Measurements from ENCODE around the gene DPEP1.

DPEP1 gene

DNA sequence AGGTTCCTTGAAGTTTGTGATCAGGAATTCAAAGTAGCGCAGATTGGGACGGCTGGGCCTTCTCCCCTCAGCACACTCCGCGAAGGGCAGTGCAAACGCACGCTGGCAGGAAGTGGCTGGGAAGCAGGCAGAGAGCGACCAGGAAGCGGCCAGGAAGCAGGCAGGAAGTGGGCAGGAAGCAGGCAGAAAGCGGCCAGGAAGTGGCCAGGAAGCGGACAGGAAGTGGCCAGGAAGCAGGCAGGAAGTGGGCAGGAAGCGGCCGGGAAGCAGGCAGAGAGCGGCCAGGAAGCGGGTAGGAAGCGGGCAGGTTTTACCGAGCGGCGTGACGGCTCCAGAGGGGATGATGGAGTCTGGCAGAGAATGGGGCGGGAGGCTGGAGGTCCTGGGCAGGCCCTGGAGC is 3.2 kb downstream of the DPEP1 start:
- Histone ChIP-seq H3K4me1 (ENCODE audit: control insufficient read depth, insufficient read depth, low read length) (peaks cover 7% of the 10 kb centered on the region), H3K4me3 (ENCODE audit: low read length) (no peak overlapping the region)

DNA sequence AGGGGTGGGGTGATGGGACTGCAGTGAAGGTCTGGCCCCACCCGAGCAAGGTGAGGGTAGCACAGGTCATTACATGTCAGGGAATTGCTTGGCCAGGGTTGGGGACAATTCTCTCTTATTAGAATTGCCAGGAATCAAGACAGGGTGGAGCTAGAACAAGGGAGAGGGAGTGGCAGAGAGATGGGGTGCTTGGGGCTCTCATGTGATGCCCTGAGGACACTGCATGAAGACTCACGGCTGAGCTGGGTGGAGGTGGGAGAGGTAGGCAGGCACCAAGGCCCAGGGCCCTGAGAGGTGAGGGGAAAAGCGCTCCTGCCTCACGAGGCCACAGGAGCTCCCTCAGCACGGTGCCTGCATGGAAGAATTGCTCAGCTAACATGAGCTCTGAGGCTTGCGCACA is 3.6 kb downstream of the DPEP1 start:
- Histone ChIP-seq H3K9me3 (replicated peaks; ENCODE audit: low read length) (no peaks in the 10 kb centered on the region), H3K27me3 (ENCODE audit: control insufficient read depth, insufficient read depth, low read length) (peaks cover 21% of the 10 kb centered on the region), H3K4me3 (ENCODE audit: low read length) (no peak overlapping the region), H3K9ac (ENCODE audit: low read depth, low read length) (no peak overlapping the region), H3K4me2 (ENCODE audit: low read length) (no peak overlapping the region), H3K36me3 (ENCODE audit: insufficient read depth, low read length) (no peaks in the 10 kb centered on the region), H3K4me1 (ENCODE audit: control insufficient read depth, insufficient read depth, low read length) (peaks cover 7% of the 10 kb centered on the region)

More for the DNA sequence above, 3.2 kb downstream of the DPEP1 start:
- Histone ChIP-seq H3K9ac (ENCODE audit: low read depth, low read length) (no peak overlapping the region), H3K27me3 (ENCODE audit: control insufficient read depth, insufficient read depth, low read length) (peaks cover 17% of the 10 kb centered on the region), H3K9me3 (replicated peaks; ENCODE audit: low read length) (no peaks in the 10 kb centered on the region), H3K4me2 (ENCODE audit: low read length) (no peak overlapping the region), H3K36me3 (ENCODE audit: insufficient read depth, low read length) (no peaks in the 10 kb centered on the region)

DNA sequence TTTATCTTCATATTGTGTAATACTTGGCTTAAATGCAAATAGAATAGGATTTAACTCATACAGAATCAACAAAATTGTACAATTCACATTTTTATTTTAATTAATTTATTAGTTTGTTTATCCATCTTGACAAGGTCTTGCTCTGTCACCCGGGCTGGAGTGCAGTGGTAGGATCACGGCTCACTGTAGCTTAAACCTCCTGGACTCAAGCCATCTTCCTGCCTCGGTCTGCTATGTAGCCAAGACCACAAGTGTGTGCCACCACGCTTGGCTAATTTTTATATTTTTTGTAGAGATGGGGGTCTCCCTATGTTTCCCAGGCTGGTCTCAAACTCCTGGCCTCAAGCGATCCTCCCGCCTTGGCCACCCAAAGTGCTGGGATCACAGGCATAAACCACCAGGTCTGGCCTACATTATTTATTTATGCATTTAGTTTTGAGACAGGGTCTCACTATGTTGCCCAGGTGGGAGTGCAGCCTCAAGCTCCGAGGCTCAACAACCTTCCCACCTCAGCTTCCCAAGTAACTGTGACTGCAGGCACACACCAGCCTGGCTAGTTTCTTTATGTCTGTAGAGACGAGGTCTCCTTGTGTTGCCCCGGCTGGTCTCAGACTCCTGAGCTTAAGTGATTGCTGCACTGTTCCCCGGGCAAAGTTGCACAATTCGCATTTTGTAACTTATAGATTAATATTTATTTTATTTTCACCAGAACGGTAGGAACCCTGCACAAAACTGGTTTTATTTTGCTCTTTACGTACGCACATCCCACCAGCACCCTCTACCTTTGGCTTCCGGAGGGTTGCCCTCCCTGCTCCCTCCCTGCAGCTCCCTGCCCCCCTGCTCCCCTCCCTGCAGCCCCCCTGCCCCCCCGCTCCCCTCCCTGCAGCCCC is 4.9 kb downstream of the DPEP1 start:
- Histone ChIP-seq H3K9me3 (replicated peaks; ENCODE audit: low read length) (no peaks in the 10 kb centered on the region), H3K27me3 (ENCODE audit: control insufficient read depth, insufficient read depth, low read length) (peaks cover 30% of the 10 kb centered on the region), H3K4me3 (ENCODE audit: low read length) (no peak overlapping the region), H3K4me2 (ENCODE audit: low read length) (no peak overlapping the region), H3K4me1 (ENCODE audit: control insufficient read depth, insufficient read depth, low read length) (peaks cover 1% of the 10 kb centered on the region), H3K36me3 (ENCODE audit: insufficient read depth, low read length) (no peaks in the 10 kb centered on the region), H3K9ac (ENCODE audit: low read depth, low read length) (no peak overlapping the region)

DNA sequence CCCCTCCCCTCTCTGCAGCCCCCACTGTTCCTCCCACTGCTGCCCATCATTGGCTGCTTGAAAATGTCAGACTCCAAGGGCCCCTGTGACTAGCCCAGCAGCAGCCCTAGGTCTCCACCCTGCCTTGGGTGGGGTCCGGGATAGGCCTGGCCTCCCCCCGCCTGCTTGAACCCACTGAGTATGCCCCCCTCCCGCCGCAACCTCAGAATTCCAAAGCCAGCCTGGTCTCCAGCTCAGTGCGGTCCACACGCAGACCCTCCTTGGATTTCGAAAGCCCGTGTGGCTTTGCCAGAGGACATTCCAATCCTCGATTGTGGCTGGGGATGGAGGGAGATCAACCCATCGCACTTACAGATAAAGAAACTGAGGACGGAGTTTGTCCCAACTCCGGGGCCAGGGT is 6.4 kb downstream of the DPEP1 start:
- H3K9ac ChIP-seq (ENCODE audit: low read depth, low read length) = no peak overlapping the region
- H3K9me3 ChIP-seq (replicated peaks; ENCODE audit: low read length) = no peaks in the 10 kb centered on the region
- H3K4me1 ChIP-seq (ENCODE audit: control insufficient read depth, insufficient read depth, low read length) = no peaks in the 10 kb centered on the region
- no peak overlapping the region for H3K4me3 ChIP-seq (ENCODE audit: low read length)
- peaks cover 43% of the 10 kb centered on the region for H3K27me3 ChIP-seq (ENCODE audit: control insufficient read depth, insufficient read depth, low read length)
- H3K4me2 ChIP-seq (ENCODE audit: low read length) = no peak overlapping the region
- H3K36me3 ChIP-seq (ENCODE audit: insufficient read depth, low read length) = no peaks in the 10 kb centered on the region

DNA sequence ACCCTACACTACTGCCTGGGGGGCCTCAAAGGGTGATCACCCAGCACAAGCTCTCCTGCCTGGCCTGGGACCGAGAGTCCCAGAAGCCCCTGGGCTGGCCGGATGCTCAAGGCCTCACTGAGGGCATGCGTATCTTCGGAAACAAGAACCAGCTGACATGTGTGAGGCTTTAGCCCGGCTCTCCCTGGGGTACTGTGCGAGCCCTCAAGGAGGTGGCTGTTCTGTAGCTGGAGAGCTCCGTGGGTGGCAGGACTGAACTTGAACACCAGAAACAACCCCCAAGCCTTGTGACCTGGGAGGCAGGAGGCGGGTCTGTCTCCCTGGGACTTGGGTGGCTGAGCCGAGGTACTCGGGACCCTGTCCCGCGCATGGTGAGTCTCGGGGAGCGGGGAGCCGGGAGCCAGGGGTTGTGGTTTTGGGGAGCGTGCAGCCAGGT is 7.0 kb downstream of the DPEP1 start:
- no peaks in the 10 kb centered on the region for H3K4me1 ChIP-seq (ENCODE audit: control insufficient read depth, insufficient read depth, low read length)
- H3K36me3 ChIP-seq (ENCODE audit: insufficient read depth, low read length) = no peaks in the 10 kb centered on the region
- H3K9me3 ChIP-seq (replicated peaks; ENCODE audit: low read length) = no peaks in the 10 kb centered on the region
- H3K4me2 ChIP-seq (ENCODE audit: low read length) = no peak overlapping the region
- no peak overlapping the region for H3K9ac ChIP-seq (ENCODE audit: low read depth, low read length)
- peaks cover 49% of the 10 kb centered on the region for H3K27me3 ChIP-seq (ENCODE audit: control insufficient read depth, insufficient read depth, low read length)
- H3K4me3 ChIP-seq (ENCODE audit: low read length) = no peak overlapping the region

DNA sequence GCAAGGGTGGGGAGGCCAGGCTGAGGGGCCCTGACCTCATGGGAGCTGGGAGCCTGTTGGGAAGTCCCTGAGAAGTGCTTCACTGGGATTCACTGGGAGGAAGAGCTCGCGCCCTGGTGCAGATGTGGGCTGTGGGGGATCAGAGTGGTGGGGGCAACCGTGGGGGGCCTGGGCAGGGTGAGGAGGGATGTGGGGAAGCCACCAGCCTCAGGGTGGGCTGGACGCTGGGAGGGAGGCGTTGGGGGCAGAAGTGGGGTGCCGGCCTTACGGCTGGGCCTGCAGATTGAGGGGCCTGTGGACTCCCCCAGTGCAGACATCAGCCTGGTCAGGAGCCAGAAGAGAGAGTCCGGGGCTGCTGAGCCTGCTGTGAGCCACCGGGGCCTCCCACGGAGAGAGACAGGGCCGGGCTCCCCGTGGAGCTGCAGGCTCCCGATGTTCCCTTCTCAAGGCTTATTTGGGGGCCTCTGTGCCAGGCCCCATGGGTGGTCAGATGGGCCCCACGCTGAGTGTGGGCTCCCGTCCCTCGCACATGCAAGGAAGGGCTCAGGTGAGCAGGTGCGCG is 7.8 kb downstream of the DPEP1 start:
- no peak overlapping the region for H3K4me3 ChIP-seq (ENCODE audit: low read length)
- no peaks in the 10 kb centered on the region for H3K9me3 ChIP-seq (replicated peaks; ENCODE audit: low read length)
- no peak overlapping the region for H3K4me2 ChIP-seq (ENCODE audit: low read length)
- peaks cover 52% of the 10 kb centered on the region for H3K27me3 ChIP-seq (ENCODE audit: control insufficient read depth, insufficient read depth, low read length)
- no peak overlapping the region for H3K9ac ChIP-seq (ENCODE audit: low read depth, low read length)
- no peaks in the 10 kb centered on the region for H3K4me1 ChIP-seq (ENCODE audit: control insufficient read depth, insufficient read depth, low read length)
- H3K36me3 ChIP-seq (ENCODE audit: insufficient read depth, low read length) = no peaks in the 10 kb centered on the region

DNA sequence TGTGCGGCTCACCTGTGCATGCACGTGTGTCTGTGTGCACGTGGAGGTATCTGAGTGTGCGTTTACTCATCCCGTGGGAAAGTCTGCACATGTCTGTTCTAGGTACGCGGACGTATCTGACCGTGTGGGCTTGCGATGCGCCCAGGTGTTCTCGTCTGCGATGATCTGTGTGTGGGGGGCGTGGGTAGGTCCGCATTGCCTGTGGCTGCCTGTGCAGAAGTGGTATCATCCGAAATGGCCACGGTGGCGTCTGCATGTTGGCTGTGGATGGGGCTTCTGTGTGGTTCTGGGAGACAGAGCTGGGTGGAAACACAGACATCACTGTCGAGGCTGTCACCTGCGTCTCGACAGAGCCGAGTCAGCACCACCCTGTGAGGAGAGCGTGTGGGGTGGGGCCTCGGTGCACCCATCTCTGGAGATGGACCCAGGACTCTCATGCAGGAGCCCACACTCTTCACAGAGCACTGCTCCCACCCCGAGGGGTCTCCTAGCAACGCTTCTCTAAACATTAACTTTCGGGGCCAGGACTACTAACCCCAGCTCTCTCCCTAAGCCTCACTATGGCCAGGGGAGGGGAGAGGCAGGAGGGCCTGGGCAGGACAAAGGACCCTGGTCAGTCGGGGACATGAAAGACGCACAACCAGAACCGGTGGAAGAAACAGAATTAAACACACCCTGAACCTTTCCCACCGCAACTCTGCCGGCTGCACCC is 8.4 kb downstream of the DPEP1 start:
- Histone ChIP-seq H3K4me2 (ENCODE audit: low read length) (no peak overlapping the region), H3K4me1 (ENCODE audit: control insufficient read depth, insufficient read depth, low read length) (no peaks in the 10 kb centered on the region), H3K27me3 (ENCODE audit: control insufficient read depth, insufficient read depth, low read length) (peaks cover 52% of the 10 kb centered on the region), H3K36me3 (ENCODE audit: insufficient read depth, low read length) (no peaks in the 10 kb centered on the region), H3K9ac (ENCODE audit: low read depth, low read length) (no peak overlapping the region), H3K4me3 (ENCODE audit: low read length) (no peak overlapping the region), H3K9me3 (replicated peaks; ENCODE audit: low read length) (no peaks in the 10 kb centered on the region)

DNA sequence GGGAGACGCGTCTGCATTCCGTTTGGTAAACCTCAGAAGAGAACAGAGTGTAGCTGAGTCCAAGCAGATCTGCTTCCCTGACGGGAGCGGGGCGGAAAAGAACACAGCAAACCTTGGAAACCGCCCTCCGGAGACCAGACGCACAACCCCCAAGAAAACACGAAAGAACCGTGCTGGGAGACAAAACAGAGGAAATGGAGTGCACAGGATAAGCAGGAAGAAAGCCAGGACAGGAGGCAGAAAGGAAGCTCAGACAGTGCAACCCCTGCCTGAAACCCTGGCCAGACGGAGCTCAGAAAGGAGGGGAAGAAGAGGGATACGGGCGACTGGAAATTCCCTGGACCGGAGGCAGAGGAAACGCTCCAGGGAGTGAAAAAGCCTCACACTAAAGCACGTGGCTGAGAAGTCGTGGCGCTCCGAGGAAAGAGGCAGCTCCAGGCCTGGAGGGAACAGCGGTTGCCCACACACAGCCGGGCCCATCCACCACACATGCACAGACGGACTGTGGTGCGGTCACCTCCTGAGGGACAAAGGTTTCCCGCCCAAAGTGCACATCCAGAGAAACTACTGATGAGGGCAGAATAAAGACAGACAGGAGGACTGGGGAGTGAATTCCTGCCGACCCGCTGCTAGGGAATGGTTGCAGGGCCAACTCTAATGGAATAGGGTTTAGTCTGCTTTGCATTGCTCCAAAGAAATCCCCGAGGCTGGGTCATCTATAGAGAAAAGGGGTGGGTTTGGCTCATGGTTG is 10.2 kb downstream of the DPEP1 start:
- no peak overlapping the region for H3K4me3 ChIP-seq (ENCODE audit: low read length)
- H3K27me3 ChIP-seq (ENCODE audit: control insufficient read depth, insufficient read depth, low read length) = peaks cover 52% of the 10 kb centered on the region
- no peaks in the 10 kb centered on the region for H3K36me3 ChIP-seq (ENCODE audit: insufficient read depth, low read length)
- H3K4me1 ChIP-seq (ENCODE audit: control insufficient read depth, insufficient read depth, low read length) = no peaks in the 10 kb centered on the region
- H3K4me2 ChIP-seq (ENCODE audit: low read length) = no peak overlapping the region
- H3K9ac ChIP-seq (ENCODE audit: low read depth, low read length) = no peak overlapping the region
- no peaks in the 10 kb centered on the region for H3K9me3 ChIP-seq (replicated peaks; ENCODE audit: low read length)

DNA sequence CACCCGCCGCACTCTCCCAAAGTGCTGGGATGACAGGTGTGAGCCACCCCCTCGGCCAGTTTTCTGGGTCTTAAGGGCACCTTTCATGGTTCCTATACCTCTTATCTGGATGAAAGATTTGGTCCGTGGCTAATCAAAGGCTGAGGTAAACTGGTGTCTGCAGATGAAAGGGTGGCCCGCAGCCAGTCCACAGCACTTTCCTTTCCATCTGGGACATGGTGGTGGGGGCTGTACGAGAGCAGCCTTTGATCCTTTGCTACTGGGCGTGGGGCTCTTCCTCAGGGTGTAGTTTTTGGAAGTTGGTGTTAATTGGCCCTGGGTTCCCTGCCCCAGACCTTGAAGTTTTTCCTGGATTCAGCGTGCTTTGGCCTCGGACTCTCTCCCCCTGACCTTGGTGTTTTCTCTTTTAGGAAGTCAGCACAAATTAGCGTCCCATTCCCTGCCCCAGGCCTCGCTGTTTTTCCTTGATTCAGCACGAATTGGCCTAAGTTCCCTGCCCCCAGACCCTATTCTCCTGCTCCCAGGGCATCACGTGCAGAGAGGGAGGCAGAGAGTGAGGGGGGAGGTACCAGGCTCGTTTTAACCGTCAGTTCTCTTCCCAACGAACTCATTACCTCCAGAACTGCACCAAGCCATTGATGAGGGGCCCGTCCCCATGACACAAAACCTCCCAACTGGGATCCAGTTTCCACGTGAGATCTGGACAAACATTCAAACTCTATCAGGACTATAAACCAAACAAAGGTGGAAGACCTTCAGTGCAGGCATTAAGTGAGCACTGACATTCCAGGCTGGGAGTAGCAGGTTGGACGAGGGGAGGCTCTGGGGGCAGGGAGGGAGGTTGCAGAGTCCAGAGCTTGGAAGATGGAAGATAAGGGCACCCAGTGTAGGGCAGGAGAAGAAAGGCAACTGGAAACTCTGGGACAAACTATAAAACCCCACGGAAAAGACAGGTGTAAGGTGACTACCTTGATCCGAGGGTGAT is 11.6 kb downstream of the DPEP1 start:
- H3K4me1 ChIP-seq (ENCODE audit: control insufficient read depth, insufficient read depth, low read length) = no peaks in the 10 kb centered on the region
- H3K36me3 ChIP-seq (ENCODE audit: insufficient read depth, low read length) = no peaks in the 10 kb centered on the region
- H3K4me2 ChIP-seq (ENCODE audit: low read length) = no peak overlapping the region
- no peak overlapping the region for H3K9ac ChIP-seq (ENCODE audit: low read depth, low read length)
- no peak overlapping the region for H3K4me3 ChIP-seq (ENCODE audit: low read length)
- H3K27me3 ChIP-seq (ENCODE audit: control insufficient read depth, insufficient read depth, low read length) = peaks cover 49% of the 10 kb centered on the region
- no peaks in the 10 kb centered on the region for H3K9me3 ChIP-seq (replicated peaks; ENCODE audit: low read length)

DNA sequence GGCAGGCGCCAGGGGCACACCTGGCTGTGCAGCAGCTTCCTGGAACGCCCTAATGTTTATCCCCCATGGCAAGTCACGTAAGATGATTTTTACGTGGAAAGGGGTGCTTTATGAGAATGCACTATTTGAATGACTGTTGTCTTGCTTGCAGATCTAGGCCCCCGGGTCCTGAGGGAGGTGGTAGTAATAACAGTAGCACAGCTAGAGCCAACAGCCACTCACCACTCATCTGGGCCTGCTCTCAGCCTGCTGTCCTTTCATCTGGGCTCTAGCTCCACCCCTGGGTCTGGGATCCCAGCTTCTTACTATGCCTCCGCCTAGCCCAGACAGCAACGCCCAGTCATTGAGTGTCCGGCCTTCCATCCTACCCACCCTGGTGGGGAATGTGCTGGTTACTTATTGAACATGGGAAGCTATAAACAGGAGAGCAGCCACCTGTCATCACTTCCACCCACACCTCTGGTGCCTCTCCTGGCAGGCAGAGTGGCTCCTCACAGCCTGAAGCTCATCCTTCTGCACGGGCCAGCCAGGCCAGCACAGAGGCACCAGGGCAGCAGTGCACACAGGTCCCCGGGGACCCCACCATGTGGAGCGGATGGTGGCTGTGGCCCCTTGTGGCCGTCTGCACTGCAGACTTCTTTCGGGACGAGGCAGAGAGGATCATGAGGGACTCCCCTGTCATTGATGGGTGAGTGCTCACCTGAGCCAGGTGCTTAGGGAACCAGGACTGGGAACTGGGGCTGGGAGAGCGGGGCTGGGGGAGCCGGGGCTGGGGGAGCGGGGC is 16.6 kb downstream of the DPEP1 start:
- H3K9me3 ChIP-seq (replicated peaks; ENCODE audit: low read length) = no peaks in the 10 kb centered on the region
- H3K4me3 ChIP-seq (ENCODE audit: low read length) = no peak overlapping the region
- H3K27me3 ChIP-seq (ENCODE audit: control insufficient read depth, insufficient read depth, low read length) = peaks cover 10% of the 10 kb centered on the region
- no peak overlapping the region for H3K9ac ChIP-seq (ENCODE audit: low read depth, low read length)
- peaks cover 18% of the 10 kb centered on the region for H3K4me1 ChIP-seq (ENCODE audit: control insufficient read depth, insufficient read depth, low read length)
- no peaks in the 10 kb centered on the region for H3K36me3 ChIP-seq (ENCODE audit: insufficient read depth, low read length)
- no peak overlapping the region for H3K4me2 ChIP-seq (ENCODE audit: low read length)
